Ectodermal cell (in vitro differentiated cells): ENCODE data around the gene LRRC23.

Source experiments
- H3K27ac ChIP-seq: 2 replicates; pipeline ENCODE4 v1.7.0; 2013; ENCODE audit warnings: mild to moderate bottlenecking, low read depth, low read length; ENCODE audit not compliant: insufficient read depth, poor library complexity, severe bottlenecking
- H3K27me3 ChIP-seq: 2 replicates; pipeline ENCODE4 v1.7.0; 2013; ENCODE audit warnings: mild to moderate bottlenecking, low read length; ENCODE audit not compliant: insufficient read depth, control insufficient read depth, poor library complexity, severe bottlenecking
- H3K36me3 ChIP-seq: one replicate; pipeline ENCODE4 v1.7.0; 2013; ENCODE audit warnings: low read length; ENCODE audit not compliant: control insufficient read depth, insufficient read depth
- H3K4me1 ChIP-seq: one replicate; pipeline ENCODE4 v1.7.0; 2013; ENCODE audit warnings: low read length; ENCODE audit not compliant: control insufficient read depth, insufficient read depth
- H3K4me3 ChIP-seq: 2 replicates; pipeline ENCODE4 v1.7.0; 2013; ENCODE audit warnings: low read depth, low read length, control low read depth; ENCODE audit not compliant: insufficient read depth
- H3K9me3 ChIP-seq: 2 replicates; pipeline ENCODE4 v1.7.0; 2013; ENCODE audit warnings: mild to moderate bottlenecking, low read length, moderate library complexity; ENCODE audit not compliant: control insufficient read depth
- WGBS, 2 experiments: methylation state at CpG; one replicate each; pipeline ENCODE4 v1.1.7; 2013; ENCODE audit warnings: missing lambda C conversion rate in 2 of 2; 5-methylcytosine and 5-hydroxymethylcytosine counted together

LRRC23 gene

GRCh38 chr12:6937481-6938352 is 33.1 kb downstream of the LRRC23 start:
- H3K36me3 ChIP-seq, result peaks cover 40% of the 10 kb centered on the region
- no peaks in the 10 kb centered on the region for H3K9me3 ChIP-seq
- no peaks in the 10 kb centered on the region for H3K27me3 ChIP-seq
- H3K4me3 ChIP-seq, result peak overlapping the region; percentile 76
- H3K27ac ChIP-seq, result peak overlapping the region; percentile 97
- WGBS, 2 experiments, result 5% methylated on average over 80 of the region's 80 CpGs
- H3K4me1 ChIP-seq, result no peaks in the 10 kb centered on the region

- no peaks in the 10 kb centered on the region for H3K9me3 ChIP-seq
- no peaks in the 10 kb centered on the region for H3K27me3 ChIP-seq
- peak overlapping the region; percentile 97 for H3K27ac ChIP-seq
- peaks cover 36% of the 10 kb centered on the region for H3K36me3 ChIP-seq
- H3K4me1 ChIP-seq, result no peaks in the 10 kb centered on the region
- H3K4me3 ChIP-seq, result peak overlapping the region; percentile 76
- WGBS, 2 experiments, result 94 to 95% methylated on average over 32 of the region's 32 CpGs
These were observed 34.0 kb downstream of the LRRC23 start for GRCh38 chr12:6938353-6939190.

- WGBS, 2 experiments, result 89 to 95% methylated on average over 2 of the region's 2 CpGs
- H3K36me3 ChIP-seq, result peaks cover 30% of the 10 kb centered on the region
These were observed 34.5 kb downstream of the LRRC23 start for GRCh38 chr12:6939191-6939540.

GRCh38 chr12:6941267-6941666 is 36.6 kb downstream of the LRRC23 start:
- Histone ChIP-seq H3K4me1 (peaks cover 14% of the 10 kb centered on the region), H3K27me3 (no peaks in the 10 kb centered on the region), H3K4me3 (no peak overlapping the region), H3K36me3 (peaks cover 15% of the 10 kb centered on the region), H3K9me3 (no peaks in the 10 kb centered on the region), H3K27ac (no peak overlapping the region)
- WGBS, 2 experiments, result 96% methylated on average over 12 of the region's 12 CpGs

More at GRCh38 chr12:6939191-6939540, 34.5 kb downstream of the LRRC23 start:
- Histone ChIP-seq H3K27ac (no peak overlapping the region), H3K4me3 (no peak overlapping the region), H3K9me3 (no peaks in the 10 kb centered on the region), H3K27me3 (no peaks in the 10 kb centered on the region), H3K4me1 (no peaks in the 10 kb centered on the region)

- 93 to 98% methylated on average over 9 to 11 of the region's 12 CpGs for WGBS, 2 experiments
- H3K4me3 ChIP-seq, result no peak overlapping the region
- H3K27ac ChIP-seq, result no peak overlapping the region
- no peaks in the 10 kb centered on the region for H3K27me3 ChIP-seq
- H3K36me3 ChIP-seq, result peaks cover 15% of the 10 kb centered on the region
- peaks cover 18% of the 10 kb centered on the region for H3K4me1 ChIP-seq
- H3K9me3 ChIP-seq, result no peaks in the 10 kb centered on the region
These were observed 37.2 kb downstream of the LRRC23 start for GRCh38 chr12:6941782-6942181.

GRCh38 chr12:6942331-6942665 is 37.7 kb downstream of the LRRC23 start:
- H3K27ac ChIP-seq, result peak overlapping the region; percentile 100
- peaks cover 18% of the 10 kb centered on the region for H3K4me1 ChIP-seq
- WGBS, 2 experiments, result 97 to 98% methylated on average over 11 of the region's 11 CpGs
- H3K36me3 ChIP-seq, result peaks cover 15% of the 10 kb centered on the region
- H3K9me3 ChIP-seq, result no peaks in the 10 kb centered on the region
- H3K4me3 ChIP-seq, result no peak overlapping the region
- H3K27me3 ChIP-seq, result no peaks in the 10 kb centered on the region

GRCh38 chr12:6943389-6943721 is 38.7 kb downstream of the LRRC23 start:
- H3K4me3 ChIP-seq, result peak overlapping the region; percentile 71

GRCh38 chr12:6943722-6944380 is 39.2 kb downstream of the LRRC23 start, which contains the start of the genes C12orf57 and RNU7-1:
Gene C12orf57 (plus strand): TSS chr12:6944022. CDS start chr12:6944122, 100 bp downstream.
Gene RNU7-1 (plus strand): TSS chr12:6943816.
- 0 to 1% methylated on average over 31 of the region's 31 CpGs for WGBS, 2 experiments
- peaks cover 12% of the 10 kb centered on the region for H3K36me3 ChIP-seq
- no peaks in the 10 kb centered on the region for H3K27me3 ChIP-seq
- H3K27ac ChIP-seq, result peak within 1 kb of the TSS; percentile 100
- H3K4me1 ChIP-seq, result peaks cover 18% of the 10 kb centered on the region
- peak within 1 kb of the TSS; percentile 71 for H3K4me3 ChIP-seq
- no peaks in the 10 kb centered on the region for H3K9me3 ChIP-seq

More at GRCh38 chr12:6943389-6943721, 38.7 kb downstream of the LRRC23 start:
- Histone ChIP-seq H3K27me3 (no peaks in the 10 kb centered on the region), H3K27ac (peak overlapping the region; percentile 100), H3K9me3 (no peaks in the 10 kb centered on the region), H3K4me1 (peaks cover 18% of the 10 kb centered on the region), H3K36me3 (peaks cover 15% of the 10 kb centered on the region)
- 2 to 3% methylated on average over 9 to 13 of the region's 13 CpGs for WGBS, 2 experiments

GRCh38 chr12:6944381-6945186 is 40.0 kb downstream of the LRRC23 start:
- H3K9me3 ChIP-seq, result no peaks in the 10 kb centered on the region
- H3K27ac ChIP-seq, result peak overlapping the region; percentile 100
- H3K36me3 ChIP-seq, result peaks cover 12% of the 10 kb centered on the region
- H3K4me3 ChIP-seq, result peak overlapping the region; percentile 71
- H3K27me3 ChIP-seq, result no peaks in the 10 kb centered on the region
- 4 to 5% methylated on average over 48 of the region's 48 CpGs for WGBS, 2 experiments
- H3K4me1 ChIP-seq, result peaks cover 18% of the 10 kb centered on the region
